ENCODE results near the gene PGM3. TPM values are rescaled to one million over a fixed set of nuclear protein-coding genes. Genes with fewer than 3 reads are reported as not detected.

The PGM3 gene, protein sequence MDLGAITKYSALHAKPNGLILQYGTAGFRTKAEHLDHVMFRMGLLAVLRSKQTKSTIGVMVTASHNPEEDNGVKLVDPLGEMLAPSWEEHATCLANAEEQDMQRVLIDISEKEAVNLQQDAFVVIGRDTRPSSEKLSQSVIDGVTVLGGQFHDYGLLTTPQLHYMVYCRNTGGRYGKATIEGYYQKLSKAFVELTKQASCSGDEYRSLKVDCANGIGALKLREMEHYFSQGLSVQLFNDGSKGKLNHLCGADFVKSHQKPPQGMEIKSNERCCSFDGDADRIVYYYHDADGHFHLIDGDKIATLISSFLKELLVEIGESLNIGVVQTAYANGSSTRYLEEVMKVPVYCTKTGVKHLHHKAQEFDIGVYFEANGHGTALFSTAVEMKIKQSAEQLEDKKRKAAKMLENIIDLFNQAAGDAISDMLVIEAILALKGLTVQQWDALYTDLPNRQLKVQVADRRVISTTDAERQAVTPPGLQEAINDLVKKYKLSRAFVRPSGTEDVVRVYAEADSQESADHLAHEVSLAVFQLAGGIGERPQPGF
- total RNA-seq, result 120 and 230 TPM in 2 replicates

DNA sequence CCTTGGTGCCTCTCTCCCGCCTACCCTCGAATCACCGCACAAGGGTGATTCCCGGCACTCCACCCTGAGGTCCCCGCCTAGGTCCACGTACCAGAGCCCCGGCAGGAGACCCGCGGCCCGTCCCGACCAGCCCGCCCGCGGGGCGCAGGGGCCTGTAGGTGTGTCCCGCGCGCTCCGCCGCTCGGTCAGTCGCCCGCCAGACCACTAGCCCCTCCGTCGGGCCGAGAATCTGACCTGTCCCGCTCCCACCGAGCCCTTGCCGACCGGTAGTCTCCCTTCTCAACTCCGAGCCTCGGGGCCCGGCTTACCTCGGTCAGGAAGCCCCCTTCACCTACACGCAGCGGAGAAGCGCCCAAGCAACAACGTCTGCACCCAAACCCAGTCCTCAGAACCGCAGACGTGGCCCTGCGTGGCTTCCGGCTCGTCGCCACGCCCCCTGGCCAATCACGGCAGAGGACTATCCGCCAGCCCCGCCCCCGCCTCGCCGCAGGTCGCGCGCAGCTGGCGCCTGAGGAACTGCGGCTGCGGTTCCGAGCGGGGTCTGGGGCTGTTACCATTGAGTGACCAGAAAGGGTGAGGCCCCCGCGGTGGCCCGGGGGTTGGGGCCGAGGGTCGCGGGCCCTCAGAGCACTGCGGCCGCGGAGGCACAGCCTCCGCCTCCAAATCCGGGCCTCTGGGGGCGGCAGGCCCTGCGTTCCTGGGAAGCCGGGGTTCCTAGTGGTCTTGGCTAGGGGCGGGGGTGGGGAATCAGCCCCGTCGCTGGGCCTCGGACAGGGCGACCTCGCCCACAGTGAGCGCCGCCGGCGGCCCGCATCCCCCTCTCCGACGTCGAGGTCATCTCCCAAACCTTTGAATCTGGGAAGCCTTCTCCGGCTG is at the start of gene PGM3, which contains the start of gene RWDD2A:
Gene PGM3, minus strand, starts transcription at position 395 of the 876 bp plus-strand sequence. CDS start 2,253 bp downstream, outside the sequence.
Gene RWDD2A, plus strand, starts transcription at position 487 of the 876 bp plus-strand sequence. CDS start 1,095 bp downstream, outside the sequence.

Other genes with a start within 250 kb of the PGM3 start
- 5.7 and 9.2 TPM in 2 replicates for gene UBE3D, start 127.4 kb downstream of the PGM3 start, total RNA-seq
- 10.9 and 19.9 TPM in 2 replicates for gene DOP1A, start 125.6 kb downstream of the PGM3 start, total RNA-seq
- 2.7 and 8.1 TPM in 2 replicates for gene RWDD2A, start 92 bp upstream of the PGM3 start, total RNA-seq
- 7.4 and 17.5 TPM in 2 replicates for gene ME1, start 237.8 kb upstream of the PGM3 start, total RNA-seq